Ovary (tissue), 9 donors: ENCODE data around the gene SPATA33. TPM values are rescaled to one million over a fixed set of nuclear protein-coding genes. Genes with fewer than 3 reads are reported as not detected.

Source experiments
- DNase-seq, 5 donors: peaks; one replicate each; pipeline ENCODE4 v3.0.0-alpha.2; 2019 to 2020
- H3K27ac ChIP-seq, 2 donors: fragments of 200-600 bp; one replicate each; pipeline versions ENCODE4 v1.5.1 to v1.8.0; 2019 to 2022
- H3K27me3 ChIP-seq: fragments of 200-600 bp; one replicate; pipeline ENCODE4 v1.8.0; 2022
- H3K36me3 ChIP-seq: fragments of 200-600 bp; sonication (generic); one replicate; pipeline ENCODE4 v1.5.1; 2019
- H3K4me1 ChIP-seq: one replicate; pipeline ENCODE4 v1.8.1; 2013; ENCODE audit warnings: mild to moderate bottlenecking, moderate library complexity; ENCODE audit not compliant: insufficient read depth
- H3K4me3 ChIP-seq: fragments of 200-600 bp; sonication (generic); one replicate; pipeline ENCODE4 v1.5.1; 2017
- H3K9me3 ChIP-seq, 2 donors: fragments of 200-600 bp in 1 of 2; sonication (generic) in 1 of 2; one replicate each; pipeline versions ENCODE4 v1.5.1 to v1.8.1; 2013 to 2019; ENCODE audit warnings: mild to moderate bottlenecking in 1 of 2, moderate library complexity in 1 of 2
- EP300 ChIP-seq: sonication (generic); formaldehyde crosslinking; IDR thresholded peaks from one replicate; pipeline ENCODE4 v1.6.1; 2017; ENCODE audit warnings: antibody characterized with exemption
- POLR2A ChIP-seq: fragments of 450-650 bp; IDR thresholded peaks from one replicate; pipeline ENCODE4 v1.6.1; 2017; ENCODE audit warnings: antibody characterized with exemption, mild to moderate bottlenecking, moderate library complexity
- WGBS, 3 donors: extraction: QIAGEN DNeasy Blood & Tissue Kit in 1 of 3; methylation state at CpG; one replicate each; pipeline versions ENCODE4 v1.1.5 to v1.1.7; 2013 to 2017; 5-methylcytosine and 5-hydroxymethylcytosine counted together
- intact Hi-C, 4 donors: fragments of 100-400 bp; cut with DNase I; formaldehyde crosslinking; loops; one replicate each; pipeline versions ENCODE4 v1.11.0 to v1.15.1; 2022 to 2023
- polyA plus RNA-seq, 2 donors: library from polyadenylated mRNA; stranded (reverse); fragments of 200-250 nt in 1 of 2; fragments of 350-450 nt in 1 of 2; fragmentation: Illumina TruSeq in 1 of 2; extraction: RNeasy Lipid Tissue Mini Kit (QIAGEN cat#74804) in 1 of 2; gene quantifications; one replicate each; pipeline ENCODE4 v1.2.3, GENCODE V29; 2013 to 2014
- total RNA-seq, 7 donors: library from RNA; depleted of rRNA in 2 of 7; stranded (reverse); fragments of >200 nt in 2 of 7; fragmentation: NEBNext Ultra II Directional in 3 of 7; extraction: Animal tissue kit (Norgen Biotek cat#: 25700) in 3 of 7; gene quantifications; one replicate each; pipeline versions ENCODE4 v1.1.0 to v1.2.4, GENCODE V29; 2016 to 2023
- TF ChIP-seq, protein P1 (sequence below), 3 donors: fragments of 450-650 bp in 2 of 3; fragments of 200-600 bp in 1 of 3; IDR thresholded peaks; one replicate each; pipeline versions ENCODE4 v1.5.1 to v1.8.0; 2016 to 2022; ENCODE audit warnings: antibody characterized with exemption in 3 of 3, mild to moderate bottlenecking in 1 of 3
- donor health status: DM: no; HTN: no; CAD: no; lungs with moderate emphysema.
- donor health status: DM: no; HTN: no; CAD: no.
- donor health status: Bipolar disorder and iron deficiency.
- donor health status: DM: yes; HTN: yes; CAD: no.
- donor health status: DM: no; HTN: no; CAD: no.
- donor health status: DM: yes; HTN: yes; CAD: no.

SPATA33 gene
- total and polyA plus RNA-seq, 9 donors, result 1.5 to 8.2 (median 4.7) TPM

DNA sequence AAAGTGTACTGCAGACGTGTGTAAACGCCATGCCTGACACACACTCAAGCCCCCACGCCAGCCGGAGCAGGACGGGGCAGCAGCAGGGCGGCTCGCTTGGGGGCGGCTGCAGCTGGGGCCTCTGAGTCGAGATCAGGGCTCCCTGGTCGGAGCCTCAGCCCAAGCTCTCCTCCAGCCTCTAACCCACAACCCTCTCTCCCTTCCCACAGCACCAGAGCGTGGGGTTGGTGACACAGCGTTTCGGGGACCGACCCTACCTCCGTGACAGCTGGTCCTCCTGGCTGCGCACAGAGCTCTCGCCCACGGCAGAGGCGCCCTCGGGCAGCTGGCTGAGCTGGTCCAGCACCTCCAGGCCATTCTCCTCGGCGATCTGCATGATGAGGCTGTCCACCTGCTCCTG is 11.4 kb upstream of the SPATA33 start:
- no peak overlapping the region for H3K4me3 ChIP-seq
- no peaks in the 10 kb centered on the region for H3K27me3 ChIP-seq
- no peaks in the 10 kb centered on the region for H3K36me3 ChIP-seq
- H3K4me1 ChIP-seq, result no peaks in the 10 kb centered on the region
- WGBS, 3 donors, result 93 to 94% (median 94%) methylated on average over 22 of the region's 22 CpGs
- H3K9me3 ChIP-seq, result no peaks in the 10 kb centered on the region
- H3K27ac ChIP-seq, result no peak overlapping the region
- no peak for TF ChIP-seq EP300
- TF ChIP-seq, protein P1, sequence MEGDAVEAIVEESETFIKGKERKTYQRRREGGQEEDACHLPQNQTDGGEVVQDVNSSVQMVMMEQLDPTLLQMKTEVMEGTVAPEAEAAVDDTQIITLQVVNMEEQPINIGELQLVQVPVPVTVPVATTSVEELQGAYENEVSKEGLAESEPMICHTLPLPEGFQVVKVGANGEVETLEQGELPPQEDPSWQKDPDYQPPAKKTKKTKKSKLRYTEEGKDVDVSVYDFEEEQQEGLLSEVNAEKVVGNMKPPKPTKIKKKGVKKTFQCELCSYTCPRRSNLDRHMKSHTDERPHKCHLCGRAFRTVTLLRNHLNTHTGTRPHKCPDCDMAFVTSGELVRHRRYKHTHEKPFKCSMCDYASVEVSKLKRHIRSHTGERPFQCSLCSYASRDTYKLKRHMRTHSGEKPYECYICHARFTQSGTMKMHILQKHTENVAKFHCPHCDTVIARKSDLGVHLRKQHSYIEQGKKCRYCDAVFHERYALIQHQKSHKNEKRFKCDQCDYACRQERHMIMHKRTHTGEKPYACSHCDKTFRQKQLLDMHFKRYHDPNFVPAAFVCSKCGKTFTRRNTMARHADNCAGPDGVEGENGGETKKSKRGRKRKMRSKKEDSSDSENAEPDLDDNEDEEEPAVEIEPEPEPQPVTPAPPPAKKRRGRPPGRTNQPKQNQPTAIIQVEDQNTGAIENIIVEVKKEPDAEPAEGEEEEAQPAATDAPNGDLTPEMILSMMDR (IDR thresholded peaks at IDR 0.05), result no peak
- TF ChIP-seq POLR2A, result no peak
- no peak for DNase-seq
- intact Hi-C loops, result no loop called here

DNA sequence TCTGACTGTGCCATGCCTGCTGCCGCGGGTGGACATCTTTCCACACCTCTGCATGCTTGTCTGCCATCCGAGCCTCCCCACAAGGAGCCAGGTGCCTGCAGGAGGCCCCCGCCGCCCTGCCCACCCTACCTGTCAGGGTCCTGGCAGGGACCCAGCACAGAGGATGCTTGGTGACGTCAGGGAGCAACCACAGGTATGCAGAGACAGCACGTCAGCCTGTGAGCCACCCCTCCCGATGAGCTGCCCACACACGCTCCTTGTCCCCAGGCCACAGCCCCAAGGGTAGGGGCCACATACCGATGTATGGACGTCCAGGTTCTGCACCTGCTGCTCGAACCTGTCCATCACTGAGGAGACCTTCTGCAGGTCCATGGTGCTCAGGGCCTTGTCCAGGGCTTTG is 10.7 kb upstream of the SPATA33 start:
- H3K9me3 ChIP-seq, result no peaks in the 10 kb centered on the region
- TF ChIP-seq, protein P1 (IDR thresholded peaks at IDR 0.05), result no peak
- TF ChIP-seq EP300 (no peak), POLR2A (no peak)
- DNase-seq, result no peak
- no peak overlapping the region for H3K27ac ChIP-seq
- no peak overlapping the region for H3K4me3 ChIP-seq
- H3K27me3 ChIP-seq, result no peaks in the 10 kb centered on the region
- intact Hi-C loops, result no loop called here
- 86 to 90% (median 87%) methylated on average over 8 to 12 of the region's 12 CpGs for WGBS, 3 donors
- H3K36me3 ChIP-seq, result no peaks in the 10 kb centered on the region
- H3K4me1 ChIP-seq, result no peaks in the 10 kb centered on the region

DNA sequence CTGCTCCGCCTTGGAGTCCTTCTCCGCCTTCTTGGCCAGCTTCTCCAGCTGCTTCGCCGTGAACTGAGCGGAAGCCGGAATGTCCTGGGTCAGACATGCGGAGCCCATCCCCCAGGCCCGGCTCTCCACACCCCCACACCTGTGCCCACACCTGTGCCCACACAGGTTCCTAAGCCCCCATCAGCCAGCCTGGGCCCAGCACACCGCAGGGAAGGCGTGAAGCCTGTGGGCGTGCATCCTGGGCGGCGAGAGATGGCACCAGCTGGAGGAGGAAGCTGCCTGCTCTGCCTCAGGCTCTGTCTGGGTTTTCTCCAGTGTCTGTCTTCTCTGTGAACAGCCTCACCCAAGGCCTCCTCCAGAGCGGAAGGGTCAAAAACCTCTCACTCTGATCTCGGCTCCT is 6.1 kb upstream of the SPATA33 start:
- H3K27ac ChIP-seq, result no peak overlapping the region
- H3K36me3 ChIP-seq, result no peaks in the 10 kb centered on the region
- WGBS, 3 donors, result 86 to 90% (median 87%) methylated on average over 15 of the region's 15 CpGs
- H3K4me1 ChIP-seq, result peaks cover 3% of the 10 kb centered on the region
- H3K27me3 ChIP-seq, result no peaks in the 10 kb centered on the region
- H3K4me3 ChIP-seq, result no peak overlapping the region
- DNase-seq, result no peak
- H3K9me3 ChIP-seq, result no peaks in the 10 kb centered on the region
- intact Hi-C loops, result no loop called here
- TF ChIP-seq, protein P1 (IDR thresholded peaks at IDR 0.05), result no peak
- TF ChIP-seq EP300, result no peak
- no peak for TF ChIP-seq POLR2A

DNA sequence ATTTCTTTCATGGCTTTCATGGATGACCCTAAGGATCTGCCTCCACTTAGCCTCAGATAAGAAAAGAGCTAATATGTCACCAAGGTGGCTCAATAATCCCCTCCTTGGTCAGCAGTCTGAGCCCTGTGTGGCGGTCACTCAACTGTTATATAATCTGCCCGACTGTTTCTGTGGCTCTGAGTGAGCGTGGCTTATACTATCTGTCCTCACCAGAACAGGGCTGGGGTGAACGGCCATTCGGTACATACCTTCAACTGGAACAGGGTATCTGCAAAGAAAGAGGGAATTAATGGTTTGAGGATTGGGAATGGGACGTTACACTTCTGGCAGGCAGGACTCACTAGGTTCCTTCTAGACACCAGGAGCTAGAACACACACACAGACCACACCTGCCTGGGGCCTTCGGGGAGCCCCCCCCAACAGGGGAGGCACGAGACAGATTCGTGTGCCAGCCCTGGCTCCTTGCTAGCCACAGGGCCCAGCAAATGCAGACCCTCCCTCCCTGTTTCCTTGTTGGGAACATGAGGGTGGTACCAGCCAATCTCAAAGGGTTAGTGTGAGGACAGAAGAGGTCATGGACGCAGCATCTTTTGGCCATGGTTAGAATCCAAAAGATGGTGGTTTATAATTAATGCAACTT is 3.9 kb upstream of the SPATA33 start:
- H3K36me3 ChIP-seq, result no peaks in the 10 kb centered on the region
- intact Hi-C loops, result no loop called here
- peaks cover 12% of the 10 kb centered on the region for H3K4me1 ChIP-seq
- H3K27ac ChIP-seq, result no peak overlapping the region
- WGBS, 3 donors, result 80 to 87% (median 83%) methylated on average over 10 of the region's 10 CpGs
- no peak for DNase-seq
- H3K4me3 ChIP-seq, result no peak overlapping the region
- TF ChIP-seq POLR2A (no peak), EP300 (no peak)
- TF ChIP-seq, protein P1 (IDR thresholded peaks at IDR 0.05), result no peak
- no peaks in the 10 kb centered on the region for H3K27me3 ChIP-seq
- H3K9me3 ChIP-seq, result no peaks in the 10 kb centered on the region
